ENCODE results near the gene MAP4K4.

The MAP4K4 gene

DNA sequence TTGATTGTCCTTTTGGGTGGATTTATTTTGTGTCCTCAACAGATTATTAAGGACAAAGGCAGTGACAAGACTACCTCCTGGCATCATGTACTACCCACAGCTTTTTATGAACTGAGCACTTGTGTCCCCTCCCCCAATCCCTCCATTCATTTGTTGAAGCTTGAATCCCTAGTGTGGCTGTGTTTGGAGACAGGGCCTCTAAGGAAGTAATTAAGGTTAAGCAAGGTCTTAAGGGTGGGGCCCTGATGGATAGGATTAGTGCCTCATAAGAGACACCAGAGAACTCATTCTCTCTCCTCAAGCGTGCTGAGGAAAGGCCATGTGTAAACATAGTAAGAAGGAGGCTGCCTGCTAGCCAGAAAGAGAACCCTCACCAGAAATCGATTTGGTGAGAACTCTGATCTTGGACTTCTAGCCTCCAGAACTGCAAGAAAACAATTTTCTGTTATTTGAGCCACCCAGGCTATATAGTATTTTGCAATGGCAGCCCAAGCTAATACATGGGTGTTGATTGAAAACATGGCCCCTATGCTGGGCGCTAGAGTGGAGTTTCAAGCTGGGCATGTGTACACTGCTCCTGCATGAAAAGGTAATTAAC lies 3.4 kb upstream of the MAP4K4 start:
- DNase-seq = no peak

DNA sequence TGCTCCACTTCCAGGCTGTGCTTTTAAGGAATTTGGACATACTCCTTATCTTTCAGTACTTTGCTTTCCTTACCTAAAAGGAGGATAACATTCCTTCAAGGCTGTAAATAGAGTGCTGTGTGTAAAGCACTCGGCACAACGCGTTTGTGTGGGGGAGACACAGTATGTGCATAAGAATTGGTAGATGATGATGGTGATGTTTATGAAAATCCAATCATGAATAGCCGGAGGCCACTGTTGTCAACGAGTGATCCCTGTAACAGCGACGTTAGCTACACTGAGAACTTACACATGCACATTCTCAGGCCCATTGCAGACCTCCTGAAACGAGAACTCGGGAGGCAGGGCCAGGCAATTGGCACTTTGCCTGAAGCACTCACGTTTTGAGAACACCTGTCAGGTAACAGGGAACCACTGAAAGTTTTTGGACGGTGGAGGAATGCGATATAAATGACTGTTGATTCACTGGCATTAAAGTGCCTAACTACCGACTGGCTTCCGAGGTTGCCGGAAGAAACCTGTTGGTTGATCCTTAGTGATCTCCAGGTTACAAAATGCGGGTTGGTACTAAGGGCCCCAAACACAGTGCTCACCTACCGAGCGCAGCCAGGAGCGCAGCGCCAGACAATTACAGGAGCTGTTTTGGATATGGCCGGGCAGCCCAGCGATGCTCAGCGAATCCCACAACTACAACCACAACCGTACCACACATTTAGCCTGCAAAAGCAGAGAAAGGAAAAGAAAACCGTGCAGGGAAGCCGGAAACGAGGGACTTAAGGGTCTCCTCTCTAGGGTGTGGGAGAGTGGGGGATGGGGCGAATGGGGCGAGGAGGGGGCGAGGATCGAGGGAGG lies 1.0 kb upstream of the MAP4K4 start:
- DNase-seq = peak; percentile 11

DNA sequence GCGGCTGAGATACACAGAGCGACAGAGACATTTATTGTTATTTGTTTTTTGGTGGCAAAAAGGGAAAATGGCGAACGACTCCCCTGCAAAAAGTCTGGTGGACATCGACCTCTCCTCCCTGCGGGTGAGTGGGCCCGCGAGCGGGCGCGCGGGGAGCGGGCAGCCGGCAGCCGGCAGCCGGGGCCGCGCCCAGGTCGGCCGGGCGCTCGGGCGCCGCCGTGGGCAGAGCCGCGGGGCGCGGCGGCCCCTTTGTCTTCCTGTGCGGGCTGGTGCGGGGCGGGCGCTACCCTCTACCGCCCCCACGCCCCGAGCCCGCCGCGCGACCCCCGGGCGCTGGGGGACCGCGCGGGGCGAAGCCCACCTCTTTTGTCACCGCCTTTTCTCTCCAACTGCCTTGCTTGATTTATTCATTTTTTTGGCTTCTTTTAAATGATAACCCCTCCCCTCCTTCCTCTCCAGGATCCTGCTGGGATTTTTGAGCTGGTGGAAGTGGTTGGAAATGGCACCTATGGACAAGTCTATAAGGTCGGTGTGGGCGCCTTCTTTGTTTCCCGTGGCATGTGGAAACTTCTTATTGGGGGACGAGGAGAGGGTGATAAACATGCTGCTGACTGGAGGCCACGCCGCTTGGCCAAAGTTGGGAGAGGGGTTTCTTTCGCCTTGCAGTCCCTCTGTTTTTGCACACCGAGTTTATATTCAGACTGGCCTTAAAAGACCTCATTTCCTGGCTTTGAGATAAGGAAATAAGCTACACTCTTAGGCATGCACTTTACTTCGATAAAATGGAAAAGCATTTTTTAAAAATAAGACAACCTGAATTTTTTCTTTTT lies 722 bp downstream of the MAP4K4 start:
- DNase-seq = peak; percentile 37

DNA sequence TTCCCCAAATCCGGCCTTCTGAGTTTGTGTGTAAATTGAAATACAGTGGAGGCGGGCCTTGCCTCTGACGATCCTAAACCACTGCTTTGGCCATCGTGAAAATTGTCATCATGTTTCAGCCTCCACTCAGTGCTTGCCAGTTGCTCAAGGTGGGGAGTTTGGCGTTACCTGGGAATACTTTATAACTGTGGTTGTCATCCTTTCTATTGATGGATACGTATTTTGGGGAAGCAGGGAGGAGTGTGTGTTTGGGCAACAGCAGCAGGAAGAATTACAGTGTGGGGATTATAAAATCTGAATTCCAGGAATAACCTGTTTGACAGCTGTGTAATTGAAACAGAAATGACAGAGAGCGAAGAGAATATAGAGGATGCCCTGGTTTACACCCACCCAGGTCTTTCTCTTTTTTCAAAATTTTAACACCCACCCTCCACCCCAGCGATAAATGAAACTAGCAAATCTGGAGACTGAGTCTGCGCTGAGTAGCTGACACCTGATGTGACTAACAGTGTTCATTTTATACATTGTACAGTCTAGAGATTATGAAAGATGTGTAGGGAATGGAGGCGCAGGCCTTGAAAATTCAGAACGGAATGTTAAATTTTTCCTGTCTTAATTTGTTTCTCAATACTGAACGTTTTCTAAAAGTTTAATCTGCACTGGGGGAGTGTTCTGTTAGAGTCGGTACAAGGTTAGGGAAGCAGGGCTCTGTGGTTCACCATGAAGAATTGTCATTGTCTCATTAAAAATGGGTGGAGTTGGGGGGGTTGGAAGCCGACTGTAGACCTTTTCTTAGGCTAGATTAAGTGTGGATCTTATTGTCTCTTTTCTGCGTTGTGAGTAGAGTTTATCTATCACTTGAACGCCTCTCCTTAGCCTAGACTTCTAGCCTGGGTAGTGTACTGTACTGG lies 1.6 kb downstream of the MAP4K4 start:
- DNase-seq = peak; percentile 44

DNA sequence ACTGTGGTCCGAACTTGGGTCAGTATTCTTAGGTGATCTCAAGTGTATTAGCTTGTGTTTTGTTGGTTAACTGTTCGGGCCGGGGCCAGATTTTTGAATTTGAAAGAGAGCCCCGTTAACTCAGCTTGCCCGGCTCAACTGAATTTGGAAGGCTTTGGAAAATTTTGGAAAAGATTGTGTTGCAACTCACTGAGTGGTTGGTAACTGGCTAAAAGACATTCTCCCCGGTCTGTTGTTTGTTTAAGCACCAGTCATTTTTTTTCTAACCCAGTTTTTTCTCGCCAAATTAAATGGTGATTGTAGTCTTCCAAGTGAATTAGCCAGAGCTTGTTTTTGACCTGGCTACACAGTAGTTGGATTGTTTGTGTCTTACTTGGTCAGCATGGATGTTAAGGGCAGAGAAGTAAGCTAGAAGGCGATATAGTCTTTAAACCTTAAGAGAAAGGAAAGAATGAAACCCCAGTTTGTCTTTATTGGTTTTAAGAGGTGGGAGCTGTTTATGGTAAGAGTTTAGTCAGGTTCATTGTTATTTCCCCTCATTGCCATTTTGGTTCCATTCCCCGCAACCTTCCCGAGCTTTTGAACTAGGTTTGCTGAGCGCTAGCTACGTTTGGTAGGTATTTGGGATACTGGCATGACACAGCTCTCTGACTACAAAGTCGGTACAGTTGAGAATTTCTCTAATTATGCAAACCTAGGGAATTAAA lies 2.4 kb downstream of the MAP4K4 start:
- no peak for DNase-seq

DNA sequence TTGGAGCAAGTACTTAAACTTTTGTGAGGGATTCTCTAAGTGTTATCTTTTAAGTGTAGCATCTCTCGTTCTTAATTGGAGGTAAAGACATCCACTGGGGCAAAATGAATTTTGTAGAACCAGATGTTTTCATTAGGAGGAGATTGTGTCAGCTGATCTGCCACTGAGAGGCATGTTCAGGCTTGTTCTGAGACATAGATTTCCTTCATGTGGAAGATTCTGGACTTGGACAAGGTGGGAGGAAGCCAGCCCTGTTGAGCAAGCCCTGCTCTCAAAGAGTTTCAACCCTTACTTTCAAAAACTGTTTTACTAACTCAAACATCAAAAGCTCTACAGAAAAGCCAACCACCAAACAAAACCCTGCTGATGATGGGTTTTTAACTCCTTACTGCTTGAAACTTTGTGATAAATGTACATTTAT lies 6.5 kb downstream of the MAP4K4 start:
- peak; percentile 37 for DNase-seq

DNA sequence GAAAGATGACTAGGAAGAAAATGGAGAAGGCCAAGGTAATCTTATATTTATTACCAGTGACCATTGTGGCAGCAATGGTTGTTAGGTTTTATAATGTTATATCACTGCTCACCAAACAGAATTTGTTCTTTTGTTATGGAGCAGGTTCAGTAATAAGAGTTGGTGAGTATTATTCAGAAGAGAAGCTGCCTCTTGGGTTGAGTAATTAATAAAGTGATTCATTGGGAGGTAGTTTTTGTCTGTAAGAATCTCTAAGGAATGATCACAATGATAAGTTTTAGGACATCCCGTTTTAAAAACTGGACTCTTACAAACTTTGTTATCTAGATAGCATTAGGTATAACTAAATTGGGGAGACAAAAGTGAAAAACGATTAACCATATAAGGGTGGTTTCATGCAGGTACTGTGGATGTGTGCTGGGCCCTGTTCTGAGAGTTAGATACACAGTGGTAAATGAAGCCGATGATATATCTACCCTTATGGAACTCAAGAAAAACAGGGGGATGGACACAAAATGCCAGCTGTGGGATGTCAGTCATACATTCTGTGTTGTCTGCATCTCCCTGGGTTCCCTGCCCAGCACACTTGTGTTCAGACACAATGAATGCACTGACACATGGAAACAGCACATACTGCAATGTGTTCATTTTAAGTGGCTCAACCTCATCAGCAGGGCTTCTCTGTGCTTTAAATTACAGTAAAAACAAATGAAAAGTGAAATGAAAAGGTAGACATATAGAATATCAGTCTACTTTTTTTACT lies 7.5 kb downstream of the MAP4K4 start:
- DNase-seq = no peak

DNA sequence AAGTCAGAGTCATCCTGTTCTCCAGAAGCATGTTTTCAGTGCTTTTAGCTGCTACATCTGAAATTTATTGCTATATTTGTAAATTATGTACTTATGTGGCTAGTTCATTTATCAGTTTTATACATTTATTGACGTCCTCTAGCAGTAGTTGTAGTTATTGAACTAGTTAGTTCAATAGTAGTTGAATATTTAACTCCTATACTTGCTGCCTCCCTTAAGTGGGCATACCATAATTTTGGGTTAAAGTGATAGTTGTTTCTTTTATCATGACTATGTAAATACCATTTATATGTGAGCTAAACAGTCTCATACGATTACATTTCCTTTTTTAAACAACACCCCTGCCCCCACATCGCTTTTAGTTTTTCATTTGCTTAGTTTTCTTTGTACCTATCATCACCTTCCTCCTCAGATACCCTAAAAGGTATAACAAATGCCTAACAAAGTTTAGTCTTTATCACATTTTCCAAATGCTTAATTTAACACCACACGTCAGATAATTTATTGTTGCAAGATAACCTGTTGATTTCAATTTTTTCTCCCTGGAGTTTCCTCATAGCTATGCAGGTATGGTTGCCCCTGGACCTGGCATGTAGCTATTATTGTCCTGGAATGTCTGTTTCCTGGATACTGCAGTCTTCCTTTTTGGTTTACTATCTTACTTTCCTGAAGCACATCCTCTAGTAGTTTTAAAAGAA lies 8.8 kb downstream of the MAP4K4 start:
- DNase-seq = no peak

DNA sequence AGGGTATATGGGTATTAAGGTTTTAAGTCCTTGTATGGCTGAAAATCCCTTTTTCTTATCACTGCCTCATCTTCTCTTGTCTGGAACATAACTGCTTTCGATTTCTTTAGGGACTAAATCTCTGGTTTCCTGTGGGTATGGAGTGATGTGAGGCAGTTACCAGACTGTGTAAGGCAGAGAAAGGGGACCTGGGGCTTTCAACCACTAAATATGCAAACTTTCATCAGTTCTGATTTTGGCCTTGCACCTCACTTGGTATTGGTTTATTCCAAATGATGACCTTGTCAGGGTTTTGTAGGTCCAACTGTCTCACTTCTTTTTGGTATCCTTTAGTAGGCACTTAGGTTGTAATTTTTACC lies 9.3 kb downstream of the MAP4K4 start:
- DNase-seq = peak; percentile 70

DNA sequence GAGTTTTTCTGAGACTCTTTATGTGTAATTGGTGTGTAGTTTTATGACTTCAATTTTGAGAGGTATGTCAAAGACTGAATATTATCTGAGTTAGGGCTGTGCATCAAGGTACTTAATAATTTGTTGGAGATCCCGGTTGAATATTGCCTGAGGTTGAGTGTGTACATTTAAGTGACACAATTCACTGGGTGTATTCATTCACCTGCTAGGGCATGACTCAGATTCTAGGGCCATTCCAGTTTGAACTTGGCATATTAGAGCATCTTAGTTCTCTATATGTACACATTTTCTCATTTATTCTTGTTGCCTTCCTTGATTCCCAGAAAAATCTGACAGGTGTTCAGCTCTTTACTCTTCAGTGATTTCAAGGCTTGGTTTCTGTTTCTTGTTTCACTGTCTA lies 12.5 kb downstream of the MAP4K4 start:
- no peak for DNase-seq

DNA sequence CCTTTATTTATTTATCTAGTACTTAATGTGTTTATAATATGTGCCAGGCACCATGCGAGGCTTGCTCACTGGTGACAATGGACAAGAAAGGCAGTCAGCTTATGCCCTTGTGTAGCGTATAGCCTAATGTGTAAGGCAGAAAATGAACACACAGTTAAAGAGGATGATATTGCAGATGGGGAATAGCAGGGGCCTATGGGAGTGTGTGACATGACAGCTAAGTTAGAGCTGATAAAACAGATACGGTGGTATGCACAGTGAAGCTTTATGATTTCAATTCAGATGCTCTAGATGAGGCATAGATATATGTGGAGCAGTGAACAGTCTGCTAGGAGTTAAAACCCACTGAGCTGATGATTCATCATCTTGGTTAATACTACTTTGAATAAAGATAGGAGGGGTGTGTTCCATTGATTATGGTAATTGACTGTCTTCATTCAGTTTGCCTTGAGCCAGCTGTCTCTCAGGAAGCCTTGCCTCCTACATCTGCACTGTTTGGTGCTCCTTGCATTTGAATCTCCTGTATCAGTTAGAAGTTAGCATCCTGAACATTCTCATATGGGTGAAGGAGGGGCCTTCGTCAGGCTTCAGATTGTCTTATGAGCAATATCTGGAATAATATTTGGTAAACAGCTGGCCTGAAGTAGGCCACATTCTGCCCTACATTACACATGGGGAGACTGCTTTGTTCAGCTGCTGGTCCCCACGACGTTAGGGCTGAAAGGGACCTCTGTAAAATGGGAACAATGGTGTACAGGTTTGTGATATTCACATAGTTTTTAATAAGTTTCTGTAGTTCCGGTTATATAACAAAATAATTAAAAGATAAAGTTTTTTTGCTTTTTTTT lies 13.2 kb downstream of the MAP4K4 start:
- DNase-seq = peak; percentile 38

DNA sequence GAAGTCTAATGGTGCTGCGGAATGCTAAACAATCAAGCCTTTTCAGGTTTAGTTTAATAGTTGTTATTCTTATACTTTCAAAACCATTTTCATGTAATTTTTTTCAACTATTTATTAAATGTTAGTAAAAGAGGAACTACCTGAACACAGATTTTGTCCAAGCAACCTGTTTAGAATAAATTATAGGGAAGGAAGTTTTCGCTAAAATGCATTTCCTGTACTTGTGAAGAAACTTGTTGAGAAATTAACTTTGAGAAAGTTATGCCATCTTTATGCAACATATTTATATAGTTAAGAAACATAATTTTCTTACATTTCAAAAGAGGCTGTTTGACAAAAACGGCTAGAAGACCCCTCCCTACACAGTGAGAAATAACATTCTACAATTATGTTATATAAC lies 16.6 kb downstream of the MAP4K4 start:
- DNase-seq = no peak

DNA sequence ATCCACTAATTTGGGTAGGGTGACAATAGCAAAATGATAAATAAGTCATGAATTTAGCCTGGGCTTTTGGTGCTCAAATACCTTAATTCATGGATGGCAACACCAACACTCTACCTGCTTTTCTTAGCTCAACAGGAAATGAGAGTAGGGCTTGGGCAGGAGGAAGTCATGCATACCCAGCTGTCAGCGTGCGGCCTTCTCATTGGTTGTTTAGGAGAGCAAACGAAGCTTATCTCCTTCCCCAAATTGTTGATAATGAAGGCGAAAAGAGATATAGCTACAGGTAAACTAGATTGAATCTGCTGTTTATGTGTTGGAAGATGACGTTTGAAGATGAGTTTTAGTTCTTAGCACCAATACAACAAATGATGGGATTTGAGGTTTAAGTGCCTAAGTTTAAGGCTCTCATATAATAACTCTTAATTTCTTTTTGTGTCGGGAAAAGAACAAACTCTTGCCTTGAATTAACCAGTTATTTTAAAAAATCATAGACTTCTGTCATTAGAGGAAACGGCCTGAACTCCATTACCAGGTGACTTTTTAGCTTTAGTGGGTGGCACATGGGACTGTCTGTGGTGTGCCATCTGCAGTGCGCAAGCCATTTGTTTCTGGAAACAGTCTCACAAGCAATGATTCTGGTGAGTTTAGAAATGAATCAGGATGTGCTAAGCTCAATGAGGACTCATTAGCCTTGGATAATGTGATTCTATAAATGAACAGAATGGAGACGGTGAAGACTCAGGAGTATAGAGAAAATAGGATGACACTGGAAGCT lies 19.8 kb downstream of the MAP4K4 start:
- peak; percentile 77 for DNase-seq

DNA sequence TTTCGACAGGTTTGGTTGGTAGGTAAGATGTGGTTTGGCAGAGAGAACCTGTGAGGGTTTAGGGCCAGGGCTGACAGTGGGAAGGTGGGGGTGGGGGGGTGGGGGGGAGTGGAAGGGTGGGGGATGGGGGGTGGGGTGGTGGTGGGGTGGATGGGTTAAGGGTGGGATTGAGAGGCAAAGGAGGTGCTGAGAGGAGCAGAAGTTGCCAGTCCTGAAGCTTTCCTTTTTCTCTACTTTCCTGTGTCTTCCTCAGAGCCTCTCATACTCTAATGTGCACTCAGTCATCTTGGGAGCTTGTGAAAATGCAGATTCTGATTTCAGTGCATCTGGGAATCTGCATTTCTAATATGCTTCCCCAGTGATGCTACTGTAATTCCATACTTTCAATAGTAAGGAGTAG lies 21.0 kb downstream of the MAP4K4 start:
- DNase-seq = peak; percentile 18

DNA sequence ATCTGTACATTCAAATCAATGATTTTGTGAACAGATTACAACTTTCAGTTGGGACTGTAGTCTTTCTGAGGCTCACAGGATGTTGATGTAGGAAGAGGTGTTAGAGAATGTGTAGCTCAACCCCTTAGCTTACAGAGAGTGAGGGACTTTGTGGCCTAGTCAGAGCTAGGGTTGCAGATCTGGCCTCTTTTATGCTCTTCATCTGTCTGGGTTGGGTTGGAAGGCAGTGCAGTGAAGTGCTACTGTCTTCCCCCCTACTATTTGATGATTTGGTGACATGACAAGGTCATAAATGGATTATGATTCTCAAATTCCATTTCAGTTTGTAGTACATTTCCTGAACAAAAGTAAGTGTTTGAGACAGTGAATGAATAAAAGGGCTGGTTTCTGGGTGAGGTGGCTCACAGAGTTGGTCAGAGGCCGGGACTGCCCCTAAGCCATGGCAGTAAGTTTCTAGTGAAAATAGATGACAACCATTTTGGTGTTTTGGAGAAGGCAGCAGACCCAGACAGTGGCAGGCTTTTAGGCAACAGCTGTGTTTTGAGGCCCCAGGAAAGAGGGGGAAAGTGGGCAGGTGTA lies 21.6 kb downstream of the MAP4K4 start:
- DNase-seq = peak; percentile 54

DNA sequence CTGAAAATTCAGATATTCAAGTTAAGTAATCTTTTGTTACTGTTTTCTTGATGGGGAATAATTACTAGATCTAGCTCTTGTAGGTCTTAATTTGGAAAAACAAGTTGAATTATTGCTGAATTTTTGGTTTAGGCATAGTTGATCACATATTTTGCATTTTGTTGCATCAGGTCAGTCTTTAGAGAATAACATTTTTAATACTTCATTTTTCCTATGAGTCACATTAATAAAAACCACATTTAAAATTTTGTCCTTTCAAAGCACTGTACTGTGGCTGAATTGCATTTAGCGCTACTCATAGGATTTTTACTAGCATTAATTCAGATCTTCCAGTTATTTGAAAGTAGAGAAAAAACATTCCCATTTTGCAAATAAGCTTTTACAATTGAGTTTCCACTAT lies 23.2 kb downstream of the MAP4K4 start:
- no peak for DNase-seq

DNA sequence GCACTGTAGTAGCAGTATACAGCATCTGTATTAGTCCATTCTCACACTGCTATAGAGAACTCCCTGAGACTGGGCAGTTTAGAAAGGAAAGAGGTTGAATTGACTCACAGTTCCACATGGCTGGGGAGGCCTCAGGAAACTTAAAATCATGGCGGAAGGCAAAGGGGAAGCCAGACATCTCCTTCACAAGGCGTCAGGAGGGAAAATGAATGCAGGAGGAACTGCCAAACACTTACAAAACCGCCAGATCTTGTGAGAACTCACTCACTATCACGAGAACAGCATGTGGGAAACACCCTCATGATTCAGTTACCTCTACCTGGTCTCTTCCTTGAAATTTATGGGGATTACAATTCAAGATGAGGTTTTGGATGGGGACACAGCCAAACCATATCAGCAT lies 25.4 kb downstream of the MAP4K4 start:
- DNase-seq = no peak

DNA sequence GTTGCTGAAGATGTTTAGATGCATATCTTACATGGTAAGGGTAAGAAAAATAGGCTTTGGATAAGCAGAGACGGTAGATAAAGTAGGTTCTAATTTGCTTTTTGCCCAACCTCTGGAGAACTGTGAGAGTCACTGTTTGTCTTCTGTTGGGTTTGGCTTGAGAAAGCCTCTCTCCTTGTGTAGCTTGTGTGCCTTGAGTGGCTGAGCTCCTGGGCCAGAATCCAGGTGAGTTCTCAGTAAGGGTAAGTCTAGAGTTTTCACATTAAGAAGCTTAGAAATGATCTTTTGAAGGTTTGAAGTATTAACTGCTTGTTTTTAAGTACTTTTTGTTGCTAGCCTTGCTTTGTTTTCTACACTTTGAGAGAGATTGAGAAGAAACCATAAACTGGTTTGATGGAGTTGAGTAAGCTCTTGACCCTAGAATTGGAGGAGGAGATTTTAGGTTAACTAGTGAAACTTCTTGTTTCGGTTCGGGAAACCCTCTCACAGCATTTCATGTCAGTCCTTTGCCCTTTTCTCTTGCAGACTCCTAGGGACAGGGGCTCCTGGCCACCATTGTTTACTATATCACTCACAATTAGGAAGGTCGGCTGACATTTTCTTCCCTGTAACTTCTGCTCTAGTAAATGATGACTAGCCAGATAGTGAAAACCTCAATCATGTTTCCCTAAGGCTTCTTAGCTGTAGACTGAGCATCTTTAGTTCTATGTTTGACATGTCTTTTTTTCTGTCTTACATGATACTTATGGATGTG lies 26.0 kb downstream of the MAP4K4 start:
- no peak for DNase-seq

All from CD4-positive, alpha-beta T cell treated with Interleukin-10 for 1 hour (primary cell).